GM18526 (cell line): ENCODE measurements around the gene CASTOR1.

Source experiments
- POLR2A ChIP-seq: IDR thresholded peaks from 3 replicates; pipeline ENCODE4 v1.6.1; 2011; ENCODE audit not compliant: insufficient read length; ENCODE audit errors: extremely low read depth

Gene CASTOR1

GRCh38 chr22:30295576-30295975, 6.3 kb upstream of the CASTOR1 start:
- TF ChIP-seq POLR2A, result no peak

DNA sequence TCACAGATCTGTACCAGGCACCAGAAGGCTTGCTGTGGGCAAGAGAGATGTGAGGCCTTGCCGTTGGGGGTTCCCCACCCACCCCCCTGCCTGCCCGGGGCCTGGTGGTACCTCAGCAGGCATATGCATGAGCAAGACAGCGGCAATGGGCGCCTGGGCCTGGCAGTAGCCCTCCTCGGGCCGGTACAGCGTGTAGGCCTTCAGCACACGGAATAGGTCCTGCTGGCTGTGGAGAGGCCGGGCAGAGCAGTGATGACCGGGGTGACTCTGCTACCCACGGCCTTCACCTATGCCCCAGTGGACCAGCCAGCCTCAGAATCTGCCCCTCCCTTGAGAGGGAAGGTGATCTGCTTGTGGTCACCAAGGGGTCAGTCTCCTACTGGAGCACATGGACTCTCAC, 5.5 kb upstream of the CASTOR1 start:
- TF ChIP-seq POLR2A, result no peak

DNA sequence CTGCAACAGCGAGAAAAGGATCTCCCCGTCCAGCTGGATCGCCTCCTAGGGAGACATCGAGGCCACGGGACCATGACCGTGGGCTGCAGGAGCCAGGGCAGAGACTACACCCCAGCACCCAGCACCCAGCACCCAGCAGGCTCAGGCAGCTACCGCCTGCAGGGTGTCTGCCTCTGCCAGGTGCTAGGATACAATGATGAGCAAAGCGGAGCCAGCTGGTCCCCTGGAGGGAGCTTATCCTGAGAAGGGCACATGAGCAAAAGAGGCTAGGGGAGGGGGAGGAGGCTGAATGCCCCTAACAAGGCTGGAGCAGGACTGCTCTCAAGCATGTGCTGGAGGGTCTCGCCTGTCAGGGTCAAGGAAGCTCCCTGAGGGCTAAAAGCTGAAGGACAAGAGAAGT, 4.8 kb upstream of the CASTOR1 start:
- no peak for TF ChIP-seq POLR2A

GRCh38 chr22:30293026-30293425, 3.7 kb upstream of the CASTOR1 start:
- no peak for TF ChIP-seq POLR2A

GRCh38 chr22:30292069-30292970, 3.0 kb upstream of the CASTOR1 start:
- no peak for TF ChIP-seq POLR2A

GRCh38 chr22:30291058-30291892, 2.0 kb upstream of the CASTOR1 start:
- TF ChIP-seq POLR2A, result no peak

DNA sequence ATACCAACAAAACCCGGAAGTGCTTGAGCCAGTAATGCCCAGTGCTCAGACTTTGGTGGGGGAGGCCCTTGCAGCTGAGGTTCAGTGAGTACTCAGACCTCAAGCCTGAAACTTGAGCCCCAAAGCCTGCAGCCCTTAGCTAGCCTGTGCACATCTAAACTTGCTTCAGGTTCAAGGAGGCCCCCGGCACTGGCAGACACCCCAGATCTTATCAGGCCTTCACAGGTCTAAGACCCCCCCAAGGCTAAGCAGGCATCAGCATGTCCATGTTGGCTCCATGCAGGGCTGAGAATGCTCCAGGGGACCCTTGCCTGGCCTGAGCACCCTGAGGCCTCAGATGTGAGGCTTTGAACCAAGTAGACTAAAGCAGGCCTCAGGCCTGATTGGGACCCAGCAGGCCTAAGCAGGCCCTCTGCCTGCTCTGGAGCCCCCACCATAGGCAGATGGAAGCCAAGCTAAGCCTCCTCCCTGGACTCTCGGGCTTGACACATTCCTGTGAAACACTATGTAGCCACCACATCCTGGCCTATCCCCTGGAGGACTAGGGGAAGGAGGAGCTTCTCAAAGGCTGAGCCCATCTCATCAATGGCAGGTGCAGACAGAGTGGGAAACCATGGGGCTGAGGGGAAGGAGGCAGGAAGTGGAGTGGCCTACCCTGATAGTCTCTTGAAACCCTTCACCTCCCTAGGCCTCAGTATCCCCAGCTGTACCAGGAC, 1.2 kb upstream of the CASTOR1 start:
- TF ChIP-seq POLR2A, result no peak

DNA sequence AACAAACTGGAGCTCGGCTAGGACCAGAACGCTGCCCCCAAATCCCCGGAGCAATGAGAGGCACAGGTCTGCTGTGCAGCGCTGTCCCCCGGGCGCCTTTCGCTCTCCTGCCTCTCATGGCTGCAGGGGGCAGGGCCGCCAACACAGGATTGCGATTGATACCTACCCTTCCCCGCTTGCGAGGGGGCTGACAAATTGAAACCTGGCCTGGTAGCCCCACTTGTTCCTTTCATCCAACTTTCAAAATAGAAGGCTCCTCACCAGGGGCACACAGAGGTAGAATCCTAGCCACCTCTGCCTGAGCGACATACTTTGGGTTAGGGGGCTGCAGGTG, 642 bp upstream of the CASTOR1 start:
- TF ChIP-seq POLR2A, result no peak

- TF ChIP-seq POLR2A, result no peak
These were observed 725 bp downstream of the CASTOR1 start for GRCh38 chr22:30288419-30289140.

GRCh38 chr22:30287648-30288418, 1.5 kb downstream of the CASTOR1 start:
- TF ChIP-seq POLR2A, result no peak

GRCh38 chr22:30286813-30287647, 2.3 kb downstream of the CASTOR1 start:
- TF ChIP-seq POLR2A, result no peak

- TF ChIP-seq POLR2A, result no peak
These were observed 3.0 kb downstream of the CASTOR1 start for GRCh38 chr22:30286331-30286730.

- TF ChIP-seq POLR2A, result no peak
These were observed 3.5 kb downstream of the CASTOR1 start for GRCh38 chr22:30285846-30286200.

DNA sequence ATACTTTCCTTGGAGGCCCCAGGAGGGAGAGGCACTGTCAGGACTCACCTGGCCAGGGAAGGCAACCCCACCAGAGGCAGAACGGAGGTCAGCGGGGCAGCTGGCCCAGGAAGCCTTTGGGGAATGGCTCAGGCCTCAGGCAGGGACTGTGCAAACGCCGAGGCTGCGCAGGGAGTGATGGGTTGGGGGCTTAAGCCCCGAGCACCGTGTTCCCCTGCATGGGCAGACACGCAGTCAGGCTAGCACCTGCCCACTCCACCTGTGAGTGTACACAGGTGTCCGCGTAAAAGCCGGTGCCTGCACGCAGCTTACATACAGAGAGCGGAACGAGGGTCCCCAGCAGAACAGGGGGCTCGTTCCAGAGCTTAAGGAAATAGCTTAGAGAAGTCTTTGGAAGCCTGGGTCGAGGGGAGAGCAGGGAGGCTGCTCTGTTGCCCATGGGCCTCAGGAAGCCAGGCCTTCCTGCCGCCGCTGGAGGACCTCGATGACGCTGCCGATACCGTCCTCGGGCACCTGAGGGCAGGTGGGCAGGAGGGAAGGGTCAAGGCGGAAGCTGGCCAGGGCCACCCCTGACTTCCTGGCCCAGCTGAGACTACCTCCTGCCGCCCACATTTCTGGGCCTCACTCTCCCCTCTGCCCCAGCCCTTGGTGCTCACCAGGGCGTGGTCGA, 4.0 kb downstream of the CASTOR1 start:
- no peak for TF ChIP-seq POLR2A
